ENCODE results near the gene DAGLA. TPM values are rescaled to one million over a fixed set of nuclear protein-coding genes. Genes with fewer than 3 reads are reported as not detected.

DAGLA gene
- total RNA-seq, 1 experiment from 2014 or later, result not detected

GRCh38 chr11:61764606-61765260, 84.5 kb downstream of the DAGLA start:
- Histone ChIP-seq H3K79me2 (ENCODE audit: low read length) (no peaks in the 10 kb centered on the region), H3K27me3 (ENCODE audit: low read length) (no peaks in the 10 kb centered on the region), H3K9ac (ENCODE audit: low read length) (no peak overlapping the region), H3K9me2 (replicated peaks; ENCODE audit: insufficient read depth, low read length) (no peaks in the 10 kb centered on the region), H3K4me3 (ENCODE audit: low read length) (no peak overlapping the region), H2AFZ (ENCODE audit: low read length) (no peak overlapping the region), H4K20me1 (ENCODE audit: insufficient read depth, low read depth, low read length) (no peaks in the 10 kb centered on the region), H3K36me3 (ENCODE audit: insufficient read depth, low read length) (no peaks in the 10 kb centered on the region), H3K4me1 (ENCODE audit: low read length) (no peaks in the 10 kb centered on the region), H3K4me2 (ENCODE audit: low read depth, low read length, poor library complexity, severe bottlenecking) (no peak overlapping the region), H3K9me3 (ENCODE audit: low read length) (no peaks in the 10 kb centered on the region), H3K27ac (ENCODE audit: low read length) (no peak overlapping the region)
- DNase-seq, result no peak

- Histone ChIP-seq H3K27ac (ENCODE audit: low read length) (no peak overlapping the region), H3K4me1 (ENCODE audit: low read length) (no peaks in the 10 kb centered on the region), H3K4me3 (ENCODE audit: low read length) (no peak overlapping the region), H4K20me1 (ENCODE audit: insufficient read depth, low read depth, low read length) (no peaks in the 10 kb centered on the region), H3K9me2 (replicated peaks; ENCODE audit: insufficient read depth, low read length) (no peaks in the 10 kb centered on the region), H3K36me3 (ENCODE audit: insufficient read depth, low read length) (no peaks in the 10 kb centered on the region), H3K9ac (ENCODE audit: low read length) (no peak overlapping the region), H3K79me2 (ENCODE audit: low read length) (no peaks in the 10 kb centered on the region), H3K4me2 (ENCODE audit: low read depth, low read length, poor library complexity, severe bottlenecking) (no peak overlapping the region), H3K9me3 (ENCODE audit: low read length) (no peaks in the 10 kb centered on the region), H2AFZ (ENCODE audit: low read length) (no peak overlapping the region), H3K27me3 (ENCODE audit: low read length) (no peaks in the 10 kb centered on the region)
- no peak for DNase-seq
Measured at GRCh38 chr11:61765550-61766253, 85.5 kb downstream of the DAGLA start.

DNA sequence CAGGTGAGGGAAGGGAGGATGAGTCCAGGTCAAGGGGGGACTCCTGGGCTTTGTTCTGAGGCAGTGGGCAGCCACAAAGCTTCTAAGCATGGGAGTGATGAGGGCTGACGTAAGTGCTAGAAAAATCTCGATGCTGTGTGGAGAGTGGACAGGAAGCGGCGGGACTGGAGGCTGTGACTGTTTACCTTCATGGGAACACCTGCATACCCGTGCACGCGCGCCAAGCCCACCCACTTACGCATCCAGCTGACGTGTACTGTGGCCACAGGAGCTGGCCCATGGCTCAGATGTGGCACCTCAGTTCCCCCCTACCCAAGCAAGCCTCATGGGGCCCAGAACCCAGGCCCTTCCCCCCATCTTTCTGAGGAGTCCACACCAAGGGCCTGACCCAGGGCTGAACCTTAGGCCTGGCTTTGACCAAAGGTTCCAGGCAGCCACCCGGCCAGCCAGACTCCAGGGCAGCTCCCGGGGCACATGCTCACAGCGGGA, 86.2 kb downstream of the DAGLA start:
- H3K4me1 ChIP-seq (ENCODE audit: low read length), result no peaks in the 10 kb centered on the region
- H3K4me2 ChIP-seq (ENCODE audit: low read depth, low read length, poor library complexity, severe bottlenecking), result no peak overlapping the region
- no peaks in the 10 kb centered on the region for H3K27me3 ChIP-seq (ENCODE audit: low read length)
- no peak overlapping the region for H3K27ac ChIP-seq (ENCODE audit: low read length)
- no peak overlapping the region for H2AFZ ChIP-seq (ENCODE audit: low read length)
- no peaks in the 10 kb centered on the region for H4K20me1 ChIP-seq (ENCODE audit: insufficient read depth, low read depth, low read length)
- no peaks in the 10 kb centered on the region for H3K9me3 ChIP-seq (ENCODE audit: low read length)
- H3K4me3 ChIP-seq (ENCODE audit: low read length), result no peak overlapping the region
- H3K9me2 ChIP-seq (replicated peaks; ENCODE audit: insufficient read depth, low read length), result no peaks in the 10 kb centered on the region
- no peak overlapping the region for H3K9ac ChIP-seq (ENCODE audit: low read length)
- no peak for DNase-seq
- no peaks in the 10 kb centered on the region for H3K36me3 ChIP-seq (ENCODE audit: insufficient read depth, low read length)
- no peaks in the 10 kb centered on the region for H3K79me2 ChIP-seq (ENCODE audit: low read length)

DNA sequence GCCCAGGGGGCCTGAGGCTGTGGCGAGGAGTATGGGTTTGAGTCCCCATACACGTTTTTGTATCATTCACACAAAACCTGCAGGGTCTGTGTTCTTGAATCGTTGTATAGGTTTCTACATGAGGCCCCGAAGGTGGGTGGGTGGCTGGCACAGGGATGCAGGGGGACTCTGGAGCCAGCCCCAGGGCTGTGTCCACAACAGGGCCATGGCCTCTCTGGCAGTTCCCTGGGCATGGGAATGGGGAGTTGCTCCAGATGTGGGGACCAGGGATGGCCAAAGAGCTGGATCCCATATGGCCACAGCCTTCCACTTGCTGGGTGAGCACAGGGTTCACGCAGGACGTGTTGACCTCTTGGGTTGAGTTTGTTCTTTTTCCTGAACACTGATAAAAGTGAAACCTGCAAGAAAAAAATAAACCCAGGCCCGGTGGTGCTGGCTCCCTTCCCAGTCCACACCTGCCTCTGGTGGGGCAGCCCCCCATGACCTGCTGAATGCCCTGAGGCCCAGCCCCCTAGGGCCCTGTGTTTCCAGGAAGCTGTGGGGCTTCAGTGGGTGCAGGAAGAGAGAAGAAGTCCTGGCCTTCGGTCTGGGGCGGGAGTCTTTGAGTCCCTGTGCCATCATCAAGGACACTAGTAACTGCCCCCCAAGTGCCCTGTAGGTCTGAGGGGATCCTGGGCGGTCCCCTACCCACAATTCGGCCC, 88.3 kb downstream of the DAGLA start:
- no peaks in the 10 kb centered on the region for H3K9me2 ChIP-seq (replicated peaks; ENCODE audit: insufficient read depth, low read length)
- H3K9ac ChIP-seq (ENCODE audit: low read length), result no peak overlapping the region
- no peaks in the 10 kb centered on the region for H3K36me3 ChIP-seq (ENCODE audit: insufficient read depth, low read length)
- H3K9me3 ChIP-seq (ENCODE audit: low read length), result no peaks in the 10 kb centered on the region
- no peaks in the 10 kb centered on the region for H4K20me1 ChIP-seq (ENCODE audit: insufficient read depth, low read depth, low read length)
- no peaks in the 10 kb centered on the region for H3K4me1 ChIP-seq (ENCODE audit: low read length)
- H3K4me2 ChIP-seq (ENCODE audit: low read depth, low read length, poor library complexity, severe bottlenecking), result no peak overlapping the region
- H3K27me3 ChIP-seq (ENCODE audit: low read length), result no peaks in the 10 kb centered on the region
- H3K27ac ChIP-seq (ENCODE audit: low read length), result no peak overlapping the region
- no peak overlapping the region for H2AFZ ChIP-seq (ENCODE audit: low read length)
- no peak for DNase-seq
- no peak overlapping the region for H3K4me3 ChIP-seq (ENCODE audit: low read length)
- H3K79me2 ChIP-seq (ENCODE audit: low read length), result no peaks in the 10 kb centered on the region

DNA sequence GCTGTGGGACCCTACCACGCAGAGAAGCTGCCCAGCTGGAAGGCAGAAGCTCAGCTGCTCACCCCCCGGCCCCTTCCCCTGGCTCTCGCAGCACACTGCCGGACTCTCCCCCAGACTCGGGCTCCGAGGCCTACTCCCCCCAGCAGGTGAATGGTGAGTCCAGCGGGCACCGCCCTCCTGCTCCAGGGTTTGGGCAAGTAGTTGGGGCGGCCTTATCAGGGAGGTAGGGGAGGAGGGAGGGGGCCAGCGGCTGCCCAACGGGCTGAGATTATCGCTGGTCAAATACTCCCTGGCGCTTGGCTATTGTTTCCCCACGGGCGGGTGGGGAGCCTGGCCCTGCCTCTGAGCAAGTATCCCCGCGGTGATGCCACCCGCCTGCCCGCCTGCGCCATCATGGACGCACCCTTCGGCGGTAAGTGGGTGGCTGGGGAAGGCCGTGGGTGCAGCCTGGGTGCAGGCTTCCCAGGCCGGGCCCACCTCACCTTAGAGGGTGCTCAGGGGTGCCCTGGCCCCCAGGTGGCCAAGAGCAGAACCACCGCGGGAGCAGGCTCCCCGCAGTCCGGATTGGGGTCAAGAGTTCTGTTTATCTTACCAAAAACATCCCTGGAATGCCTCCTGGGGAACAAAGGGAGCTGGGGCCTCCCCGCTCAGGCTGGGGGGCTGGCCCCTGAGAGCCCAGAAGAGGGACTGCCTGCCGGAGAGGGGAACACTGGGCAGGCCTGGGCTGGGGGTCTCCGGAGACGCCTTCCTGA, 89.2 kb downstream of the DAGLA start:
- Histone ChIP-seq H3K79me2 (ENCODE audit: low read length) (no peaks in the 10 kb centered on the region), H2AFZ (ENCODE audit: low read length) (no peak overlapping the region), H3K36me3 (ENCODE audit: insufficient read depth, low read length) (no peaks in the 10 kb centered on the region), H3K4me3 (ENCODE audit: low read length) (no peak overlapping the region), H3K9me3 (ENCODE audit: low read length) (no peaks in the 10 kb centered on the region), H4K20me1 (ENCODE audit: insufficient read depth, low read depth, low read length) (no peaks in the 10 kb centered on the region), H3K4me2 (ENCODE audit: low read depth, low read length, poor library complexity, severe bottlenecking) (no peak overlapping the region), H3K9ac (ENCODE audit: low read length) (no peak overlapping the region), H3K27me3 (ENCODE audit: low read length) (no peaks in the 10 kb centered on the region), H3K27ac (ENCODE audit: low read length) (no peak overlapping the region), H3K4me1 (ENCODE audit: low read length) (no peaks in the 10 kb centered on the region), H3K9me2 (replicated peaks; ENCODE audit: insufficient read depth, low read length) (no peaks in the 10 kb centered on the region)
- DNase-seq, result no peak

GRCh38 chr11:61769946-61770683, 89.9 kb downstream of the DAGLA start:
- Histone ChIP-seq H3K4me3 (ENCODE audit: low read length) (no peak overlapping the region), H3K4me2 (ENCODE audit: low read depth, low read length, poor library complexity, severe bottlenecking) (no peak overlapping the region), H3K9ac (ENCODE audit: low read length) (no peak overlapping the region), H3K27me3 (ENCODE audit: low read length) (no peaks in the 10 kb centered on the region), H3K79me2 (ENCODE audit: low read length) (no peaks in the 10 kb centered on the region), H3K27ac (ENCODE audit: low read length) (no peak overlapping the region), H3K4me1 (ENCODE audit: low read length) (no peaks in the 10 kb centered on the region), H2AFZ (ENCODE audit: low read length) (no peak overlapping the region), H4K20me1 (ENCODE audit: insufficient read depth, low read depth, low read length) (no peaks in the 10 kb centered on the region), H3K36me3 (ENCODE audit: insufficient read depth, low read length) (no peaks in the 10 kb centered on the region), H3K9me2 (replicated peaks; ENCODE audit: insufficient read depth, low read length) (no peaks in the 10 kb centered on the region), H3K9me3 (ENCODE audit: low read length) (no peaks in the 10 kb centered on the region)
- DNase-seq, result no peak

DNA sequence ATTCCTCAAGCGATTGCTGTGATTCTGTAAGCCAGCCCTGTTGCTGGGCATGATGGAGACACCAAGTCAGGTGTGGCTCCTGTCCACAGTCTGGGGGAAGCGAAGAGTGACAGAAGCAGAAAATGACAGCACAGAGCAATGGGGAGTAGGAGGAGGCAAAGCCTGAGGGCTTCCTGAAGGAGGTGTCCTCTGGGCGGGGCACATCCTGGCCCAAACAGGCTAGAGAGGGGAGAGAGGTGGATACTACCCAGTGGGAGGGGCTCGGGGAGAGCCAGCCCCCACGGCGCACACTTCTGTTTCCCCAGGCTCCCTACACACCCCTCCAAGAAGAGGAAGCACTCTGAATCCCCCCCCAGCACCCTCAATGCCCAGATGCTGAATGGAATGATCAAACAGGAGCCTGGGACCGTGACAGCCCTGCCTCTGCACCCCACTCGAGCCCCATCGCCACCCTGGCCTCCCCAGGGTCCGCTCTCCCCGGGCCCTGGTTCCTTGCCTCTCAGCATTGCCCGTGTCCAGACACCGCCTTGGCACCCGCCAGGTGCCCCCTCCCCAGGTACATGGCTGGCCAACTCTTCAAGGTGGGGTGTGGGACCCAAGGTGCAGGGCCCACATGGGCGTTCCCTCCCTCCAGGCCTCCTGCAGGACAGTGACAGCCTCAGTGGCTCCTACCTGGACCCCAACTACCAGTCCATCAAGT, 91.2 kb downstream of the DAGLA start:
- Histone ChIP-seq H3K9me3 (ENCODE audit: low read length) (no peaks in the 10 kb centered on the region), H3K9me2 (replicated peaks; ENCODE audit: insufficient read depth, low read length) (no peaks in the 10 kb centered on the region), H3K9ac (ENCODE audit: low read length) (no peak overlapping the region), H3K4me2 (ENCODE audit: low read depth, low read length, poor library complexity, severe bottlenecking) (no peak overlapping the region), H2AFZ (ENCODE audit: low read length) (no peak overlapping the region), H3K4me3 (ENCODE audit: low read length) (no peak overlapping the region), H3K36me3 (ENCODE audit: insufficient read depth, low read length) (no peaks in the 10 kb centered on the region), H3K27me3 (ENCODE audit: low read length) (no peaks in the 10 kb centered on the region), H4K20me1 (ENCODE audit: insufficient read depth, low read depth, low read length) (no peaks in the 10 kb centered on the region), H3K27ac (ENCODE audit: low read length) (no peak overlapping the region), H3K79me2 (ENCODE audit: low read length) (no peaks in the 10 kb centered on the region), H3K4me1 (ENCODE audit: low read length) (no peaks in the 10 kb centered on the region)
- no peak for DNase-seq
